Esophagus squamous epithelium (tissue), 5 donors: Measurements from ENCODE around the gene SSX2IP. TPM values are rescaled to one million over a fixed set of nuclear protein-coding genes. Genes with fewer than 3 reads are reported as not detected.

Experiments used
- DNase-seq: peaks from one replicate; lab custom pipeline; 2025; lab: John Stamatoyannopoulos, UW
- H3K27ac ChIP-seq, 4 donors: fragments of 200-600 bp; sonication (generic); one replicate each; pipeline ENCODE4 v1.5.1; 2016 to 2019; ENCODE audit warnings: mild to moderate bottlenecking in 1 of 4
- H3K27me3 ChIP-seq, 4 donors: fragments of 200-600 bp; sonication (generic); 1 replicate in 3 of 4; 2 replicates in 1 of 4; pipeline versions ENCODE4 v1.5.1 to v1.6.0; 2017 to 2021; ENCODE audit warnings: antibody characterized with exemption in 1 of 4
- H3K36me3 ChIP-seq, 3 donors: fragments of 200-600 bp; sonication (generic); one replicate each; pipeline ENCODE4 v1.5.1; 2016 to 2019
- H3K4me1 ChIP-seq, 3 donors: fragments of 200-600 bp; sonication (generic); one replicate each; pipeline ENCODE4 v1.5.1; 2017 to 2019
- H3K4me3 ChIP-seq, 4 donors: fragments of 200-600 bp; sonication (generic); 1 replicate in 3 of 4; 2 replicates in 1 of 4; pipeline ENCODE4 v1.5.1; 2016 to 2019; ENCODE audit warnings: mild to moderate bottlenecking in 2 of 4, moderate library complexity in 1 of 4
- H3K9me3 ChIP-seq, 3 donors: fragments of 200-600 bp; sonication (generic); one replicate each; pipeline ENCODE4 v1.5.1; 2016 to 2019
- CTCF ChIP-seq, 6 experiments: fragments of 450-650 bp in 4 of 6; fragments of 200-600 bp in 2 of 6; sonication (generic) in 2 of 6; IDR thresholded peaks; one replicate each; pipeline ENCODE4 v1.5.1; 2016 to 2019; ENCODE audit warnings: antibody characterized with exemption in 6 of 6, mild to moderate bottlenecking in 4 of 6, moderate library complexity in 4 of 6
- POLR2A ChIP-seq, 4 donors: fragments of 450-650 bp; IDR thresholded peaks; one replicate each; pipeline ENCODE4 v1.6.1; 2017; ENCODE audit warnings: antibody characterized with exemption in 4 of 4, mild to moderate bottlenecking in 4 of 4, moderate library complexity in 3 of 4
- WGBS, 2 donors: methylation state at CpG; one replicate each; pipeline ENCODE4 v1.1.5; 2018; 5-methylcytosine and 5-hydroxymethylcytosine counted together
- intact Hi-C: fragments of 100-400 bp; cut with DNase I; formaldehyde crosslinking; loops from one replicate; pipeline ENCODE4 v1.15.0; 2022
- total RNA-seq, 4 donors: library from RNA; depleted of rRNA; stranded (reverse); fragments of >200 nt; gene quantifications; one replicate each; pipeline ENCODE4 v1.1.0, GENCODE V29; 2016
- donor health status: DM: yes; HTN: yes; CAD: no.

Gene SSX2IP
- total RNA-seq, 4 donors from 2014 or later = 6.5 to 13.4 (median 8.6) TPM

GRCh38 chr1:84688463-84689061 lies 1.7 kb downstream of the SSX2IP start:
- intact Hi-C loops = no loop called here
- Histone ChIP-seq H3K9me3 (no peaks in the 10 kb centered on the region), H3K27me3 (no peaks in the 10 kb centered on the region), H3K4me1 (peaks cover 0 to 46% (median 8%) of the 10 kb centered on the region in 3 donors), H3K4me3 (peak overlapping the region in 1 of 4 donors; percentile 93), H3K36me3 (no peaks in the 10 kb centered on the region), H3K27ac (no peak overlapping the region)
- WGBS, 2 donors = 69 to 86% methylated on average over 8 of the region's 8 CpGs
- no peak for DNase-seq
- no peak for TF ChIP-seq POLR2A (IDR thresholded peaks at IDR 0.05)
- no peak for TF ChIP-seq CTCF (IDR thresholded peaks at IDR 0.05)

- H3K36me3 ChIP-seq = no peaks in the 10 kb centered on the region
- no peaks in the 10 kb centered on the region for H3K9me3 ChIP-seq
- TF ChIP-seq POLR2A (IDR thresholded peaks at IDR 0.05) (no peak), CTCF (IDR thresholded peaks at IDR 0.05) (no peak)
- no peak overlapping the region for H3K4me3 ChIP-seq
- H3K27ac ChIP-seq = no peak overlapping the region
- peaks cover 0 to 39% (median 8%) of the 10 kb centered on the region in 3 donors for H3K4me1 ChIP-seq
- intact Hi-C loops = no loop called here
- no peak for DNase-seq
- no peaks in the 10 kb centered on the region for H3K27me3 ChIP-seq
- WGBS, 2 donors = 69 to 76% methylated on average over 5 of the region's 5 CpGs
These were observed 2.4 kb downstream of the SSX2IP start for GRCh38 chr1:84687714-84688462.

DNA sequence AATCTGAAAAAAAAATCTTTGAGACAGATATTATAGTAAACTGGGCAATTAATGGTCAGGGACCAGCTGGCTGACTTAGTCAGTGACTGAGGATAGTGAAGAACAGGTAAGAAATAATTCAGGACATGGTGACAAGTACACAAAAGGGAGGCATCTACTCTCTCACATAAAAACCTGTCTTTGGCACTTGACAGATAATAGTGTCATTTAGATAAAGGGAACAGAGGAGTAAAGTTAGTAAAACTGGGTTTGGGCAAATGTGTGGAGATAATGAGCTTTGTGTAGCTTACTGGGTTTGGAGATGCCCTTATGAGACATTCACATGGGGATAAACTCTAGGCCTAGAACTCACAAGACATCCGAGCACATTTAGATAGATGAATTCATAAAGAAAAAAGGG lies 4.0 kb downstream of the SSX2IP start:
- WGBS, 2 donors = 67 to 100% methylated on average over 1 of the region's 1 CpG

GRCh38 chr1:84683508-84683907 lies 6.8 kb downstream of the SSX2IP start:
- Histone ChIP-seq H3K4me3 (no peak overlapping the region), H3K36me3 (no peaks in the 10 kb centered on the region), H3K27ac (no peak overlapping the region), H3K4me1 (peaks cover 0 to 5% (median 0%) of the 10 kb centered on the region in 3 donors), H3K27me3 (no peaks in the 10 kb centered on the region), H3K9me3 (no peaks in the 10 kb centered on the region)
- 85 to 100% methylated on average over 2 of the region's 2 CpGs for WGBS, 2 donors
- TF ChIP-seq CTCF (IDR thresholded peaks at IDR 0.05) (no peak), POLR2A (IDR thresholded peaks at IDR 0.05) (no peak)
- DNase-seq = no peak
- intact Hi-C loops = no loop called here

More for the DNA sequence above, 4.0 kb downstream of the SSX2IP start:
- Histone ChIP-seq H3K36me3 (no peaks in the 10 kb centered on the region), H3K4me1 (peaks cover 0 to 24% (median 4%) of the 10 kb centered on the region in 3 donors), H3K4me3 (no peak overlapping the region), H3K9me3 (no peaks in the 10 kb centered on the region), H3K27me3 (no peaks in the 10 kb centered on the region), H3K27ac (no peak overlapping the region)
- intact Hi-C loops = no loop called here
- DNase-seq = no peak
- TF ChIP-seq POLR2A (IDR thresholded peaks at IDR 0.05) = no peak
- TF ChIP-seq CTCF (IDR thresholded peaks at IDR 0.05) = no peak

GRCh38 chr1:84682047-84682446 lies 8.2 kb downstream of the SSX2IP start:
- Histone ChIP-seq H3K9me3 (no peaks in the 10 kb centered on the region), H3K27ac (no peak overlapping the region), H3K36me3 (no peaks in the 10 kb centered on the region), H3K4me3 (no peak overlapping the region), H3K4me1 (no peaks in the 10 kb centered on the region), H3K27me3 (no peaks in the 10 kb centered on the region)
- intact Hi-C loops = no loop called here
- DNase-seq = no peak
- WGBS, 2 donors = 93 to 98% methylated on average over 5 of the region's 5 CpGs
- no peak for TF ChIP-seq CTCF (IDR thresholded peaks at IDR 0.05)
- TF ChIP-seq POLR2A (IDR thresholded peaks at IDR 0.05) = no peak
